Loucy (cell line): ENCODE measurements around the gene SLC39A10.

ENCODE experiments used
- EZH2phosphoT487 ChIP-seq: fragments of 200-600 bp; IDR thresholded peaks from 2 replicates; pipeline ENCODE4 v1.6.1; 2018; ENCODE audit warnings: antibody characterized with exemption, mild to moderate bottlenecking, moderate library complexity, borderline replicate concordance
- TF ChIP-seq, protein P1 (sequence below): fragments of 200-600 bp; sonication (generic); conservative IDR thresholded peaks from 2 replicates; pipeline ENCODE4 v1.5.1; 2014; ENCODE audit warnings: mild to moderate bottlenecking, antibody characterized with exemption, low read length

DNA sequence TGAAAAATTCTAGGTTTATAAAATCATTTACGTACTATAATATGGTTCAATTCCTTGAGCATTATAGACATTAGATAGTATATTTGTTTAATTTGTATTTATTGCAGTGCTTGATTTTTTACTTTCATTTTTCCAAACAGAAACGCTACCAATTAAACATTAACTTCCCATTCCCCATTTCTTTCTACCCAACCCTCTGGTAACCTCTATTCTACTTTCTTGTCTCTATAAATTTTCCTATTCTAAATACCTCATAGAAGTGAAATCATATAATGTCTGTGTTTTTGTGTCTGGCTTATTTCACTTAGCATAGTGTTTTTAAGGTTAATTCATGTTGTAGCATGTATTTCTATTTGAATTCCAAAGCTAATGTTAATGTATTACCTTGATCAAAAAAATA is 11.6 kb upstream of the SLC39A10 start:
- TF ChIP-seq, protein P1, sequence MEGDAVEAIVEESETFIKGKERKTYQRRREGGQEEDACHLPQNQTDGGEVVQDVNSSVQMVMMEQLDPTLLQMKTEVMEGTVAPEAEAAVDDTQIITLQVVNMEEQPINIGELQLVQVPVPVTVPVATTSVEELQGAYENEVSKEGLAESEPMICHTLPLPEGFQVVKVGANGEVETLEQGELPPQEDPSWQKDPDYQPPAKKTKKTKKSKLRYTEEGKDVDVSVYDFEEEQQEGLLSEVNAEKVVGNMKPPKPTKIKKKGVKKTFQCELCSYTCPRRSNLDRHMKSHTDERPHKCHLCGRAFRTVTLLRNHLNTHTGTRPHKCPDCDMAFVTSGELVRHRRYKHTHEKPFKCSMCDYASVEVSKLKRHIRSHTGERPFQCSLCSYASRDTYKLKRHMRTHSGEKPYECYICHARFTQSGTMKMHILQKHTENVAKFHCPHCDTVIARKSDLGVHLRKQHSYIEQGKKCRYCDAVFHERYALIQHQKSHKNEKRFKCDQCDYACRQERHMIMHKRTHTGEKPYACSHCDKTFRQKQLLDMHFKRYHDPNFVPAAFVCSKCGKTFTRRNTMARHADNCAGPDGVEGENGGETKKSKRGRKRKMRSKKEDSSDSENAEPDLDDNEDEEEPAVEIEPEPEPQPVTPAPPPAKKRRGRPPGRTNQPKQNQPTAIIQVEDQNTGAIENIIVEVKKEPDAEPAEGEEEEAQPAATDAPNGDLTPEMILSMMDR: no peak
- no peak for TF ChIP-seq EZH2phosphoT487
